ELF-1 (cell line): Measurements from ENCODE around the gene YJU2.
A peak's percentile ranks its signal among the peaks of the same experiment; 100 is the strongest.
"Not testable (repeated sequence)": the region's sequence is repeated elsewhere in the genome, so short reads cannot be mapped to it uniquely, and the experiment has no call there.

Experiments
- DNase-seq: peaks from one replicate; pipeline ENCODE4 v3.0.0-alpha.2; 2016; ENCODE audit warnings: low read depth, low spot score

The YJU2 gene

DNA sequence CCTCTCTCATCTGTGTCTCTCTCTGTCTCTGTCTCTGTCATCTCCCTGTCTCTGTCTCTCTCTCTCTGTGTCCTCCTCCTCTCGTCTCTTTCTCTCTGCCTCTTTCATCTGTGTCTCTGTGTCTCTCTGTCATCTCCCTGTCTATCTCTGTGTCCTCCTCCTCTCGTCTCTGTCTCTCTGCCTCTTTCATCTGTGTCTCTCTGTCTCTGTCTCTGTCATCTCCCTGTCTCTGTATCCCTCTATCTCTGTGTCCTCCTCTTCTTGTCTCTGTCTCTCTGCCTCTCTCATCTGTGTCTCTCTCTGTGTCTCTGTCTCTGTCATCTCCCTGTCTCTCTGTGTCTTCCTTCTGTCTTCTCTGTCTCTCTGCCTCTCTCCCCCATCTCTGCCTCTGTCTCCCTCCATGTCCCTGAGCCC lies 18.1 kb upstream of the YJU2 start:
- no peak for DNase-seq

DNA sequence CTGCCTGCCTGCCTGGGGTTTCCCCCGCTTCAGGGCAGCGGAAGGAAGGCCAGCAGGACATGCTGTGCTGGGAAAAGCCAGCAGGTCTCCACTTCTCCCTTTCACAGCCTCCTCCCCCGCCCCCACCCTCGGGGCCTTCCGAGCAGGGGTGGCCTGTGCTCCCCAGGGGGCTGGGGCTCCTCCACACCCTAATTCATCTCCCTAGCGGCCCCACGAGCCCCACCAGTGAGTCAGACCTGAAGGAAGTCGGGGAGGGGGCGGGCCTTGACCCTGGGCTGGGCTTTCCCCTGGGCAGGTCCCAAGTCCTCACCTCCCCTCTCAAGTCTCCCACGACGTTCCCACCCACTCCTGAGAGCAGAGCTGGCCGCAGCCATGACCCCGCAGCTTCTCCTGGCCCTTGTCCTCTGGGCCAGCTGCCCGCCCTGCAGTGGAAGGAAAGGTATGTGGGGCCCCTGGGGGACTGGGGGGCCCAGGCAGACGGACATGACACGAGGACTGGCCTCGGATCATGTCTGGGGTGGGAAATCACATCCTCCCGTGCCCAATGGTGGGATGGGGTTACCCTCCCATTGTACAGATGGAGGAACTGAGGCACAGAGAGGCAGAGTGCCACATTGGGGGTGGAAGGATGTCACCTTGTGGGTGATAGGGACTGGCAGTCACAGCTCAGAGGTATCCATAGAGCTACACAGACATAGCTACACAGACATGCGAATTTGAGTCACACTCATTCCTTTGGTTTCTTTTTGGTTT lies 17.5 kb upstream of the YJU2 start, which contains the start of gene EBI3:
EBI3 (plus strand) TSS at position 345 of the 753 bp plus-strand sequence; CDS start at position 373, 28 bp downstream.
- peak; percentile 30 for DNase-seq

DNA sequence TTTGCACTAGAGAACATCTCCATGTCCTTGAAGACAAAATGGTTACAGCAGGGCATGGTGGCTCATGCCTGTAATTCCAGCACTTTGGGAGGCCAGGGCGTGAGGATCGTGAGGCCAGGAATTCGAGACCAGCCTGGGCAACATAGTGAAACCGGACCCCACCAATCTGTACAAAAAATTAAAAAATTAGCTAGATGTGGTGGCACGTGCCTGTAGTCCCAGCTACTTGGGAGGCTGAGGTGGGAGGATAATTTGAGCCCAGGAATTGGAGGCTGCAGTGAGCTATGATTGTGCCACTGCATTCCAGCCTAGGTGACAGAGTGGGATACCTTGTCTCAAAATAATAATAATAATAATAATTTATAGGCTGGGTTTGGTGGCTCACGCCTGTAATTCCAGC lies 16.6 kb upstream of the YJU2 start:
- DNase-seq = not testable (repeated sequence)

DNA sequence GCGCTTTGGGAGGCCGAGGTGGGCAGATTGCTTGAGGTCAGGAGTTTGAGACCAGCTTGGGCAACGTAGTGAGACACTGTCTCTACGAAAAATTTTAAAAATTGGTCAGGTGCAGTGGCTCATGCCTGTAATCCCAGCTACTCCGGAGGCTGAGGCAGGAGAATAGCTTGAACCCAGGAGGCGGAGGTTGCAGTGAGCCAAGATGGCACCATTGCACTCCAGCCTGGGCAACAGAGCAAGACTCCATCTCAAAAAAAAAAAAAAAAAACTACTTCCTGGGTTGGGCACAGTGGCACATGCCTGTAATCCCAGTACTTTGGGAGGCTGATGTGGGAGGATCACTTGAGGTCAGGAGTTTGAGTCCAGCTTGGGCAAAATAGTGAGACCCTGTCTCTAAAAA lies 15.4 kb upstream of the YJU2 start:
- DNase-seq = not testable (repeated sequence)

DNA sequence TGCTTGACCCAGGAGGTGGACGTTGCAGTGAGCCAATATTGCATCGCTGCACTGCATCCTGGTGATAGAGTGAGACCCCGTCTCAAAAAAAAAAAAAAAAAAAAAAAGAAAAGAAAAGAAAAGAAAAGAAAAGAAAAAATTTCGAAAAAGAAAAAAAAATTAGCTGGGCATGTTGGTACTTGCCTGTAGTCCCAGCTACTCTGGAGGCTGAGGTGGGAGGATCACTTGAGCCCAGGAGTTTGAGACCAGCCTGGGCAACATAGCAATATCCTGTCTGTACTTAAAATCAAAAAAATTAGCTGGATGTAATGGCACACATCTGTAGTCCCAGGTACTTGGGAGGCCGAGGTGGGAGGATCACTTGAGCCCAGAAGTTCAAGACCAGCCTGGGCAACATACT lies 14.7 kb upstream of the YJU2 start:
- not testable (repeated sequence) for DNase-seq

DNA sequence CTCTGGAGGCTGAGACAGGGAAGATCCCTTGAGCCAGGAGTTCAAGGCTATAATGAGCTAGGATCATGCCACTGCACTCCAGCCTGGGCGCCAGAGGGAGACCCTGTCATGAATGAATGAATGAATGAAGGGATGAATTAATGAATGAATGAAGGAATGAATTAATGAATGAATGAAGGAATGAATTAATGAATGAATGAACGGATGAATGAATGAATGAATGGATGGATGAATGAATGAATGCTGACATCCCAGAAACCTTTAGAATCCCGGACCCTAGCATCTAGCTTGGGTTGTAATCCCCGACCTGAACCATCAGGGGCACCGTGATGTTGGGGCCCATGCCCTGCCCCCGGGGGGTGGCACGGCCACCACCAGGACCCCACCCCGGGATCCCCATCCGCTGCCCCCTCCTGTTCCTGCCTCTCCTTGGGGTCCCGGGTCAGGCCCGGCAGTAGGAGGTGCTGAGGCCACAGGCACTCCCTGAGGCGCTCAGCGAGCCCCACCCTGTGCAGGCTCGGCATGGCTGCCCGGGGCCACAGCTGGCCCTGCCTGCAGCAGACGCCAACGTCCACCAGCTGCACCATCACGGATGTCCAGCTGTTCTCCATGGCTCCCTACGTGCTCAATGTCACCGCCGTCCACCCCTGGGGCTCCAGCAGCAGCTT lies 14.1 kb upstream of the YJU2 start:
- no peak for DNase-seq

DNA sequence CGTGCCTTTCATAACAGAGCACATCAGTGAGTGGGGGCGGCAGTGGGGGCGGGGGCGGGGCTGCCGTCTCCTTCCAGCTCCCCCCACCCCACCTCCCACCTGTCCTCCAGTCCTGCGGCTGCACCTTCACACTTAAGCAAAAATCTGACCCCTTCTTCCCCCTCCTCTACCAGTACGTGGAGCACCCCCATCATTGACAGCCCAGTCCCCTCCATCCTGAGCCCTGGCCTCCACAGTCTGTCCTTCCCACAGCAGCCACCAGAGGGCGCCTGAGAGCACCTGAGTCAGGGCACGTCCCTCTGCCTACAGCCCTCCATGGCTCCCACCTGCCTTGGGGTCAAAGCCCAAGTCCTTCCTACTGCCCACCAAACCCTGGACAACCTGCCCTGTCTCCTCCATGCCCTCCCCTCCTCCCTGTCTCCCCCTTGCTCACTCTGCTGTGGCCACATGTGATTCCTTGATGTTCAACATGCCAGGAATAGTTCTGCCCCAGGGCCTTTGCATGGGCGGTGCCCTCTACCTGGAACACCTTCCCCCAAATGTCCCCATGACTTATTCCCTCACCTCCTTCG lies 13.5 kb upstream of the YJU2 start:
- peak; percentile 77 for DNase-seq

DNA sequence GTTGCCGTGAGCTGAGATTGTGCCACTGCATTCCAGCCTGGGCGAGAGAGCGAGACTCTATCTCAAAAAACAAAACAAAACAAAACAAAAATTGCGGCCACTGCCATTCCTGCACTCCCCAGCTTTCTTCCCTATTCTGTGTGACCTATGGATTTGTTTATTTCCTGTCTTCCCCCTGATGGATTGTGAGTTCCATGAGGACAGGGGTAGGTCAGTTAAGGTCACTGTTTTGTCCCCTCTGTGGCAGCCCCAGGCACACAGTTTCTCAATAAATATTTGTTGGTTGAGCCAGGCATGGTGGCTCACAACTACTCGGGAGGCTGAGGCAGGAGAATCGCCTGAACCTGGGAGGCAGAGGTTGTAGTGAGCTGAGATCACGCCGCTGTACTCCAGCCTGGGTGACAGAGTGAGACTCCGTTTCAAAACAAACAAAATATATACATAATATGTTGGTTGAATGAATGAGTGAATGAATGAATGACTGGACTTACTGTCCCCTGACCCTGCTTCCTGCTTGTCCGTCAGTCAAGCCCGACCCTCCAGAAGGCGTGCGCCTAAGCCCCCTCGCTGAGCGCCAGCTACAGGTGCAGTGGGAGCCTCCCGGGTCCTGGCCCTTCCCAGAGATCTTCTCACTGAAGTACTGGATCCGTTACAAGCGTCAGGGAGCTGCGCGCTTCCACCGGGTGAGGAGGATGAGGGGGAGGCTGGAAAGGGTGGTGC lies 12.6 kb upstream of the YJU2 start:
- DNase-seq = no peak

DNA sequence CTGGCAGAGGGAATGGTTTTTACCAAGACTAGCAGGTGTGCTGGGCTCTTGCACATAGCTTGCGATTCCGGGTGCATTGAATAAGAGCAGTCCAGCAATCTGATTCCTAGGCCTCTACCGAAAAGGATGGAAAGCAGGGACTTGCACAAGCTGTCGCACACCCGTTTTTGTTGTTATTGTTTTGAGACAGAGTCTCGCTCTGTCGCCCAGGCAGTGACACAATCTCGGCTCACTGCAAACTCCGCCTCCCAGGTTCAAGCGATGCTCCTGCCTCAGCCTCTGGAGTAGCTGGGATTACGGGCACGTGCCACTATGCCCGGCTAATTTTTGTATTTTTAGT lies 12.0 kb upstream of the YJU2 start:
- DNase-seq = no peak

DNA sequence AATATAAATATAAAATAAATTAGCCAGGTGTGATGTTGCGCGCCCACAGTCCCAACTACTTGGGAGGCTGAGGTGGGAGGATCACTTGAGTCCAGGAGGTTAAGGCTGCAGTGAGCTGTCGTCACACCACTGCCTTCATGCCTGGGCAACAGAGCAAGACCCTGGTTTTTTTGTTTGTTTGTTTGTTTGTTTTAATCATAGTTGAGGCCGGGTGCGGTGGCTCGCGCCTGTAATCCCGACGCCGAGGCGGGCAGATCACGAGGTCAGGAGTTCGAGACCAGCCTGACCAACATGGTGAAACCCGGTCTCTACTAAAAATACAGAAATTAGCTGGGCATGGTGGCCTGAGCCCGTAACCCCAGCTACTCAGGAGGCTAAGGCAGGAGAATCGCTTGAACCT lies 9.4 kb upstream of the YJU2 start:
- DNase-seq = not testable (repeated sequence)

DNA sequence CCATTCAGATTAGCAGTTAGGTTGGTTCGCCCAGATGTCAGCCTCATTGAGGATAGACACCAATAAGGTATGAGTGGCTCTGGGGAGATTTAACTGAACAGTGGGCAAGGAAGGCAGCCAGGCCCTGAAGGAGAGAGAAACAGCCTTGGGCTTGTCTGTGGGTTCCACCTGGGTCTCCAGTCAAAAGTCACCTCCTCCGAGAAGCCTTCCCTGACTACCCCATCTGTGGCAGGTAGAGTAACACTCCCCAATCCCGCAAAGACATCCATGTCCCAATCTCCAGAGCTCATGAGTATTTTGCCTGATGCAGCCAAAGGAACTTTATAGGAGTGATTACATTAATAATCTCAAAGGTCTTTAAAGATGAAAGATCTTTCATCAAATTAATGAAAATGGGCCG lies 8.0 kb upstream of the YJU2 start:
- no peak for DNase-seq

DNA sequence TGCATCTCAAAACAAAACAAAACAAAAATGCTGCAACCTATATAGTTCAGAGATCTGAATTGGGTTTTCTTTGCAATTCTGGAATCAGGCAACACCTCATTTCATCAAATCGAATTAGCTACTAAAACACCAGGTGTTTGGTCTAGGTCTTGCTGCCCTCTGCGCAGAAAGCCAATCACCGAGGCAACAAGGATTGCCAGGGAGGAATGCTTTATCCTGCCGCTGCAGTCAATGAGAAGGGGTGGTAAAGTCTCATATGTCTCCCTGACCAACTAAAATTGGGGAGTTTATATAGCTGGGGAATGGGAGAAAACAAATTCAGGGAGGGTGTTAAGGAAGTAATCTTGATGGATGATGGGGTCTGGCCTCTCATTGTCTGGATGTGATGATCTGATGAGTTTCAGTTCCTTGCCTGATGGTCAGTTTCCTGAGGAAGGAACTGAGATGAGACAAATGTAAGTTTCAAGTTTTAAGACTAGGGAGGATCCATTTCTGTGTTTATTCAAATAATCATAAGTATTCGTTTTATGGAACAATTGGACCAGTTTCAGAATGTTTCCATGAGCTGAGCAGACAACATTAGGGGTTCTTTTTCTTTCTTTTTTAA lies 5.0 kb upstream of the YJU2 start:
- DNase-seq = no peak

DNA sequence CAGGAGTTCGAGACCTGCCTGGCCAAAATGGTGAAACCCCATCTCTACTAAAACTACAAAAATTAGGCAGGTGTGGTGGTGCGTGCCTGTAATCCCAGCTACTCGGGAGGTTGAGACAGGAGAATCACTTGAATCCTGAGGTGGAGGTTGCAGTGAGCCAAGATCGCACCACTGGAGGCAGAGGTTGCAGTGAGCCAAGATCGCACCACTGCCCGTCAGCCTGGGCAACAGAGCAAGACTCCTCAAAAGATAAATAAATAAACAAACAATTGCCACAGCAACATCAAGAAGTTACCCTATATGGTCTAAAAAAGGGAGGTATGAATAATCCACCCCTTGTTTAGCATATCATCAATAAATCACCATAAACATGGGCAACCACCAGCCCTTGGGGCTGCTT lies 942 bp upstream of the YJU2 start:
- DNase-seq = not testable (repeated sequence)

DNA sequence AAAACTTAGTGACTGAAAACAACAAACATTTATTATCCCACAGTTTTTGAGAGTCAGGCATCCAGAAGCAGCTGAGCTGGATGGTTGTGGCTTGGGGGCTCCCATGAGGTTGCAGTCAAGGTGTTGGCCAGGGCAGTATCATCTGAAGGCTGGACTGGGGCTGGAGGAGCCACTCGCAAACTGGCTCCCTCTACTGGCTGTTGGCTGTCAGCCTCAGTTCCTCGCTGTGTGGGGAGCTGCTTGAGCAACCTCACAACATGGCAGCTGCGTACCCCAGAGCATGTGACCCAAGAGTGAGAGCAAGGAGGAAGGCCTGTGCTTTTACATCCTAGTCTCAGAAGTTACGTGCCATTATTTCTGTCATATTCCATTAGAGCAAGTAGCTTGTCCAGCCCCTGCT lies 9.7 kb downstream of the YJU2 start:
- DNase-seq = peak; percentile 23

DNA sequence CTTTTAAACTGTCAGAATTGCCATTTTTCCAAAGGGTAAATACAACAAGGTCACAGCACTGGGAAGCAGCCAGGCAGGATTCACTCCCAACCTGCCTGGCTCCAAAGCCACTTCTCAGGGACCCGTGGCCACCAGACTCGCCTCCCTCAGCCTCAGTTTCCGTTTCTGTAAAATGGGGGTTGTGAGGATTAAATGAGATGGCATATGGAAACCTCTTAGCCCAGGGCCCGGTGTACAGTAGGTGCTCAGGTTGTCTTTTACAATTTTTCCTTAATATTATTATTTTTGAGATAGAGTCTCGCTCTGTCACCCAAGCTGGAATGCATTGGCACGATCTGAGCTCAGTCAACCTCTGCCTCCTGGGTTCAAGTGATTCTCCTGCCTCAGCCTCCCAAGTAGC lies 10.1 kb downstream of the YJU2 start:
- DNase-seq = no peak

DNA sequence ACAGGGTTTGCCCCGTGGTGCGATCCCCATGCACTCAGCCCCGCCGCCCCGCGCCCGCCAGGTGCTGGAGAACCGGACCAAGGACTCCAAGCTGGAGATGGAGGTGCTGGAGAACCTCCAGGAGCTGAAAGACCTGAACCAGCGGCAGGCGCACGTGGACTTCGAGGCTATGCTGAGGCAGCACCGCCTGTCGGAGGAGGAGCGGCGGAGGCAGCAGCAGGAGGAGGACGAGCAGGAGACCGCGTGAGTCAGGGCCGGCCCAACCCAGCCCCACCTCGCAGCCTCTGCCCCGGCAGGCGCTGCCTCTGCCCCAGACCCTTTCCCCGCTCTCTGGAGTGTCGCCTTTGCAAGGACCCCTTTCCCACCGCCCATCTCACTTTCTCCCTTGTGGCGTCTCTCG lies 11.3 kb downstream of the YJU2 start:
- DNase-seq = no peak

DNA sequence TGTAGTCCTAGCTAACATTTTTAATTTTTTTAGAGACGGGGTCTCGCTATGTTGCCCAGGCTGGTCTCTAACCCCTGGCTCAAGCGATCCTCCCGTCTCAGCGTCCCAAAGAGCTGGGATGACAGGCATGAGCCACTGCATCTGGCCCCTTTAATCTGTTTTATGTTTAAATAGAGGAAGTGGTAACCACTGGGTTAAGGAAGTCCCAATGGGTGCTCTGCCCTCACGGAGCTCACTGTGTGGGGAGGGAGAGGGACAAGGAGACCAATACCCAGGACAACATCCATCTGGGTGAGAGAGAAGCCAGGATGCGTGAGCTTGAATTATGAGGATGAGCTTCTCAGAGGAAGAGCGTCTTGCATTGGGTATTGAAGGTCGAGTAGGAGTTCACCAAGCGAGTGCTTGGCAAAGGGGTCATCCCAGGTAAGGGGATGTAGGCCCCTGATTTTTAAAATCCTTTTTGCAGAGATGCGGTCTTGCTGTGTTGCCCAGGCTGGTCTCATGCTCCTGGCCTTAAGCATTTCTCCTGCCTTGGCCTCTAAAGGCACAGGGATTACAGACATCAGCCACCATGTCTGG lies 13.8 kb downstream of the YJU2 start:
- DNase-seq = no peak

DNA sequence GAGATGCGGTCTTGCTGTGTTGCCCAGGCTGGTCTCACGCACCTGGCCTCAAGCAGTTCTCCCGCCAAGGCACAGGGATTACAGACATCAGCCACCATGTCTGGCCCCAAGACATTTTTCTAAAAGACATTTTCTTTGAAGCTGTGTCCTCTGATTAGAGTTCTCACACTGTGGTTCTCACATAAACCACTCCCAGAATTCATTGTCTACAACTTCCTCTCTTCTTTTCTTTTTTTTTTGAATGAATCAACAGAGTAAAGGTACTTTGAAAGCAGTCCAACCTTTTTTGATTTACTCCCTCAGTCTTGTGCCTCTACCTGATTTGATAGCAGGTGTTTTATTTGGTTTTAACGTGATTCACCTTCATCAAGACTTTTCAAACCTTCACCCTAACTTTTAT lies 17.9 kb downstream of the YJU2 start:
- no peak for DNase-seq

DNA sequence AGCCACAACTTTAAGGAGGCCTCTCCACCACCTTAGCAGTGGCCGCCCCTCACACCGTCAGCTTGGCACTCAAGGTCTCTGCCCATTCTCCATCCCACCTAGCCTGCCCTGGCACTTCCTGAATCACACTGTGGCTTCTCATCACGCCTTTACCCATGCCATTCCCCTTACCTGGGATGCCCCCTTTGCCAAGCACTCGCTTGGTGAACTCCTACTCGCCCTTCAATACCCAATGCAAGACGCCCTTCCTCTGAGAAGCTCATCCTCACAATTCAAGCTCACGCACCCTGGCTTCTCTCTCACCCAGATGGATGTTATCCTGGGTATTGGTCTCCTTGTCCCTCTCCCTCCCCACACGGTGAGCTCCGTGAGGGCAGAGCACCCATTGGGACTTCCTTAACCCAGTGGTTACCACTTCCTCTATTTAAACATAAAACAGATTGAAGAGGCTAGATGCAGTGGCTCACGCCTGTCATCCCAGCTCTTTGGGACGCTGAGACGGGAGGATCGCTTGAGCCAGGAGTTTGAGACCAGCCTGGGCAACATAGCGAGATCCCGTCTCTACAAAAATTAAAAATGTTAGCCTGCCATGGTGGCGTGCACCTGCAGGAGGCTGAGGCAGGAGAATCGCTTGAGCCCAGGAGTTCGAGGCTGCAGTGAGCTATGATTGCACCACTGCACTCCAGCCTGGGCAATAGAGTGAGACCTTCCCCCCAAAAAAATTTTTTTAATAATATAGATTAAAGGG lies 19.5 kb downstream of the YJU2 start:
- no peak for DNase-seq

DNA sequence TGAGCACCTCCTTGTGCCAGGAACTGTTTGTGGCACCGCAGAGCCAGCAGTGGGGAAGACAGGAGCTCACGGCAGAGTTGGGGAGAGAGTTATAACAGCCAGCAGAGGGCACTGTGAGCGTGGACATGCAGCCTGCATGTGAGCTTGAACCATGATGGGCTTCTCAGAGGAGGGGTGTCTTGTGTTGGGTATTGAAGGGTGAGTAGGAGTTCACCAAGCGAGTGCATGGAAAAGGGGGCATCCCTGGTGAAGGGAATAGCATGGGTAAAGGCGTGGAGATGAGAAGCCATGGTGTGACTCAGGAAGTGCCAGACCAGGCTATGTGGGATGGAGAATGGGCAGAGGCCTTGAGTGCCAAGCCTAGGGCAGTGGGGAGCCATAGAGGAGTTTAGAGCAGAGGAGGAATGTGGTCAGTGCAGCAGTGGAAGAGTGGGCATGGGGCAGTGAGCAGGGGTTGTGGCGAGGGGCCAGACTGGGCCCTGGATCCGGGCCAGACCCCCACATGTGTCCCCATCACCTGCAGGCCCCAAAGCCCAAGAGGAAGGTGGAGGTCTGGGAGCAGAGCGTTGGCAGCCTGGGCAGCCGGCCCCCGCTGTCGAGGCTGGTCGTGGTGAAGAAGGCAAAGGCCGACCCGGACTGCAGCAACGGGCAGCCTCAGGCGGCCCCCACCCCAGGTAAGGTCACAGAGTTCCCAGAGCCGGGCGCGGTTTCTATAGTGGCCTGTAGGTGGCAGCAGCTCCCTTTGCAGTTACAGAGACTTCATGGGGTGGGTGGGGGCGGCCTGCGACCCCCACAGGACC lies 20.4 kb downstream of the YJU2 start:
- peak; percentile 87 for DNase-seq
